SK-N-MC (cell line): ENCODE measurements around the gene IFIT1B.
"Not testable (repeated sequence)": the region's sequence is repeated elsewhere in the genome, so short reads cannot be mapped to it uniquely, and the experiment has no call there.

Source experiments
- DNase-seq: peaks from one replicate; pipeline ENCODE4 v3.0.0-alpha.2; 2011; ENCODE audit warnings: low read depth, low spot score
- H3K27ac ChIP-seq: fragments of 200-600 bp; sonication (generic); 2 replicates; pipeline ENCODE4 v1.5.1; 2016; ENCODE audit warnings: mixed run types
- H3K36me3 ChIP-seq: fragments of 200-600 bp; sonication (generic); 2 replicates; pipeline ENCODE4 v1.6.1; 2017; ENCODE audit warnings: antibody characterized with exemption, low read length, mixed read lengths; ENCODE audit not compliant: insufficient read depth
- H3K4me3 ChIP-seq: fragments of 200-600 bp; sonication (generic); 2 replicates; pipeline ENCODE4 v1.5.1; 2016
- H3K9ac ChIP-seq: fragments of 200-600 bp; sonication (generic); 2 replicates; pipeline ENCODE4 v1.8.0; 2017; ENCODE audit warnings: mixed run types, mixed read lengths; ENCODE audit not compliant: insufficient read length
- H3K9me3 ChIP-seq: fragments of 200-600 bp; sonication (generic); 2 replicates; pipeline ENCODE4 v1.6.1; 2017; ENCODE audit warnings: low read depth, mild to moderate bottlenecking, antibody characterized with exemption, low read length, moderate library complexity, mixed read lengths
- EZH2 ChIP-seq: fragments of 200-600 bp; sonication (generic); IDR thresholded peaks from one replicate; pipeline ENCODE4 v1.6.1; 2017; ENCODE audit warnings: antibody characterized with exemption
- FOXP2 ChIP-seq: optimal IDR thresholded peaks from 2 replicates; pipeline ENCODE3; 2011; ENCODE audit warnings: mild to moderate bottlenecking, moderate library complexity; ENCODE audit not compliant: insufficient read depth; ENCODE audit errors: extremely low read length, control extremely low read depth
- POLR2AphosphoS5 ChIP-seq: IDR thresholded peaks from 2 replicates; pipeline ENCODE4 v1.6.1; 2012; ENCODE audit warnings: mild to moderate bottlenecking, low read depth, low read length, borderline replicate concordance

IFIT1B gene

DNA sequence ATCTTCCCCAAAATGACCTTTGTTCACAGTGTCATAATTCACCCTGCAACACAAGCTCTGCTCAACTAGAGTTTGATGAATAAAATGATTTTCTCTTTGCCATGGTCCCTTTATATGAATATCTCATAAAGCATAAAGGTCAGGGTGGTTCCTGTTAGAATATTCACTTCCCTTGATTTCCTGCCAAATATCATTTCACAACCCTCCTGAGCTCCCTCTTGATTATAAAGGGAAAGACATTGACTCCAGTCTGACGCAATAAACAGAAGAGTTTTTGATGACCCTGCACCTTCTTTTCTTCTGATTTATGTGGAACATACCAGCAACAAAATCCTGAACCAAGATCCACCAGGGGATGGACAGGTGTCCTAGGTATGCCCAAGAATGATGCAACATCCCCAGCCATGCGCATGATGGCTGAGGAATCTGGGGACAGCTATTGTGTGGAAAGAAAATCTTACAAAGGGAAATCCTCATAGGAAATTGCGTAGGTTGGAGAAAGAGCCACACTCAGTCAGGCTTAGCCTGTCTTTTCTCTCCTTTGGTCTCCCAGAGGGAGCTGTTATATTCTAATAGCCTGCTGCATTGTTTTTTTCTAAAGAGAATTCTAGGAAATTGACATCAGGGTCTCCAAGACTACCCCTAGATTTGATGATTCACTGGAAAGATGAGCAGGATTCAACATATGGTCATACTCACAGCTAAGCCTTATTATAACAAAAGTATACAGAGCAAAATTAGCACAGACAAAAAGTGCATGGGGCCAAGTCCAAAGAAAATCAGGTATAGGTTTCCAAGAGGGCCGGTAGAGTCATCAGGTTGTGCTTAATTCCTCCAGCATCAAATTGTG is 31.2 kb upstream of the IFIT1B start:
- peak; percentile 52 for DNase-seq
- H3K9me3 ChIP-seq = no peaks in the 10 kb centered on the region
- TF ChIP-seq FOXP2 (no peak), EZH2 (no peak), POLR2AphosphoS5 (no peak)
- H3K4me3 ChIP-seq = peak overlapping the region; percentile 25; the same call in 1 of the 2 replicates
- no peak overlapping the region for H3K9ac ChIP-seq
- H3K27ac ChIP-seq = peak overlapping the region; percentile 82
- H3K36me3 ChIP-seq = no peaks in the 10 kb centered on the region

DNA sequence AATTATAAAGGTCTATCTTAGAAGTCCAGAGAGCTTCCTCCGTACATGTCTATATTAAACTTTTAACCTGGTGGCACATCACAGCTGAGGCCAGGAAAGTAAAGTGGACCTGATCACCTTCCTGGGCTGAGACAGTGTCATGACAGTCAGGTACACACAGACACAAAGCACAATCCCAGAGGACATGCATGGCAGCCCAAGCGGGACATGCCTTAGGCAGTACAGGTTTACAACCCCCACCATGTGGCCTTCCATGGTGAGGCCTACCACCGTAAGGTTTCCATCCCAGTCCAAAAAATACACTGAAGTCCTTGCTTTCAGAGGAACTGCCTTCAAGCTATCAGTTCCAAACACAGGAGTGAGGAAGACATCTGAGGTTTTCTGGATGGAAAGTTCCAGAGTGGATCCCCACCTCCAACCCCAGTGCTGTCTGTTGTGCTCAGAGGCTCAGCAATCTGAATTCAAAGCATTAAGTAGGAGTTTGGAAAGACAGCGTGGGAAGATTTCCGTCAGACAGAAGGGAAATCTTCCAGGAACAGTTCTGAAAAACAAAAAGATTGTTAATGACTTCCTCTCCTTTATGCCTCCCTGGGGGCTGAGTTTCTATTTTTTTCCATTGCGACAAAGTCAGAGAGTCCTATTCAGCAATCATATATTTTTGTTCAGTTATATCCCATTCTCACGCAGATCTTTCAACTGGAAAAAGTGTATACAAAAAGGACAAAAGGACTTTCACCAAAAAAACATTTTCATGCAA is 30.0 kb upstream of the IFIT1B start:
- Histone ChIP-seq H3K4me3 (no peak overlapping the region), H3K9ac (no peak overlapping the region), H3K27ac (no peak overlapping the region), H3K36me3 (no peaks in the 10 kb centered on the region), H3K9me3 (no peaks in the 10 kb centered on the region)
- DNase-seq = no peak
- no peak for TF ChIP-seq POLR2AphosphoS5
- no peak for TF ChIP-seq FOXP2
- no peak for TF ChIP-seq EZH2

DNA sequence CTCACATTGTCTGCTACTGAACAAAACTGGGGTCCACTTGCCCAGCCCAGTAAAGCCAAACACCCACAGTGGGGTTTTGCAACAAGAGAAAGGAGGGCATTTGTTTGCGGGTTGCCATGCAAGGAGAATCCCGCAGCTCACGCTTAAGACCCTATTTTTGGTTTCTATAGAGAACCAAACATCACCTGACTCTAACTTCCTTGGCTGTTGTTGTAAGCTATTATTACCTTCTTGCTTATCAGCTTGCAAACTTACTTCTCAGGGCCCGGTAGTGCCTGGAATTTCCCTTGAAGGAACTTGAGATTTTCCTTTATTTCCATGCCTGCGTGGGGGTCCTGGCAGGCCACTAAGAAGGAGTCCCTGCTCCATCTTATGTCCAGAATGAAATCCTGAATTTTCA is 29.4 kb upstream of the IFIT1B start:
- DNase-seq = no peak
- H3K27ac ChIP-seq = no peak overlapping the region
- H3K9me3 ChIP-seq = no peaks in the 10 kb centered on the region
- no peak overlapping the region for H3K4me3 ChIP-seq
- no peaks in the 10 kb centered on the region for H3K36me3 ChIP-seq
- no peak overlapping the region for H3K9ac ChIP-seq
- TF ChIP-seq FOXP2 = no peak

DNA sequence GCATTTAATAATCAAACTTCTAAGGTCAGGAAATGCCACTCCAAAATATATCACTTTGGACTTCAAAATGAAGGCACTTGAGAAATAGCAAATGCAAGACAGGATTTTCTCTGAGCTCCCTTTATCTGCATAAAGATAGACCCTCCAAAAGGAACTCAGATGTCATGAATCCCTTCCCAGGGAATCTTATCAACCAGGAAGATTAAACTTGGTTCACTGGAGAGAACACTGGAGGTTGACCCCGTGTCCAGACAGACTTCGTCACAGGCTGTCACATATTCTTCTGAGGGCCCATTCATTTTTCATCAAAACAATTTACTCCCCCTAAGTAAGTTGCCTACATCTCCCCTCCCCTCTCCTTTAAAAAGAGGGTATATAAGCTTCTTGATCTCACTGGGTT is 28.9 kb upstream of the IFIT1B start:
- H3K36me3 ChIP-seq = no peaks in the 10 kb centered on the region
- H3K9ac ChIP-seq = no peak overlapping the region
- no peak for TF ChIP-seq FOXP2
- no peak for TF ChIP-seq EZH2
- TF ChIP-seq POLR2AphosphoS5 = no peak
- no peak for DNase-seq
- H3K4me3 ChIP-seq = no peak overlapping the region
- H3K27ac ChIP-seq = no peak overlapping the region
- no peaks in the 10 kb centered on the region for H3K9me3 ChIP-seq

DNA sequence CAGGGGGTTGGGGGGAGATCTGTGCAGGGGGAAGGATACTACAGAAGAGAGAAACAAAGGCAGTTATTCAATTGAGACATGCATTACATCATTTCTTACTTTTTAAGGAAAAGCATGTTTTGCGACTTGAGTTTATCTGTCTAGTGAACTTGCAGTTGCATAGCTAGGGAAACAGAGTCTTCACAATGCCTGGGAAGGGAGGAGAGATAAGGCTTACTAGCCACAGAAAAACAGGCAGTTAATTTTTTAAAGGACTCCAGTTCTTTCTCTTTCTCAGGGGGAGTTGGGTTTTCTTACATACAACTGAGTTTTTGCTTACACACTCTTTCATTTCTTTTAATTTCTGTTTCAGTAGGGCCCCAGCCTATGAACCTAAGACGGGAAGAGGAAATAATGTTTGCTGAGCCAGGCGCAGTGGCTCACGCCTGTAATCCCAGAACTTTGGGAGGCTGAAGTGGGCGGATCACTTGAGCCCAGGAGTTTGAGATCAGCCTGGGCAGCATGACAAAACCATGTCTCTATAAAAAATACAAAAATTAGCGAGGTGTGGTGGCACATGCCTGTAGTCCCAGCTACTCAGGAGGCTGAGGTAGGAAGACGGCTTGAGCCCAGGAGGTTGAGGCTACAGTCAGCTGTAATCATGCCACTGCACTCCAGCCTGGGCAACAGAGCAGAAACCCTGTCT is 27.1 kb upstream of the IFIT1B start:
- H3K36me3 ChIP-seq, H3K4me3 ChIP-seq, DNase-seq, H3K9me3 ChIP-seq: not testable (repeated sequence)
- H3K9ac ChIP-seq = peak overlapping the region; percentile 26
- peak overlapping the region; percentile 91 for H3K27ac ChIP-seq

DNA sequence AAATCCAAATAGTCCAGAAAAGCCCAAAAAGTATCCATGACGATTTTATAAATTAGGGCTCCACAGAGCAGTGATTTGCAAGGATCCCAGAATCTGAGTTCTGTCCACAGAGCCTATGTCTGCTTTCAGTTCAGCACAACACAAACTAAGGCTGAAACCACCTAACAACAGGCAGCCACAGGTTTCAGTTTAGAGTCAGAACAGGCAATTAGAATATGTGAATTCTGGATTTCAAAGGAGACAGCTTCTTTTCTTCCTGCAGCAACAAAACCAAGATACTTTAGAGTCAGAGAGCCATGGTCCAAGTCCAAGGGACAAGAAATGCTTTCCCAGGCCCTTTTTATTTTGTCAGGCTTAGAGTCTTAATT is 26.5 kb upstream of the IFIT1B start:
- H3K27ac ChIP-seq = peak overlapping the region; percentile 91

DNA sequence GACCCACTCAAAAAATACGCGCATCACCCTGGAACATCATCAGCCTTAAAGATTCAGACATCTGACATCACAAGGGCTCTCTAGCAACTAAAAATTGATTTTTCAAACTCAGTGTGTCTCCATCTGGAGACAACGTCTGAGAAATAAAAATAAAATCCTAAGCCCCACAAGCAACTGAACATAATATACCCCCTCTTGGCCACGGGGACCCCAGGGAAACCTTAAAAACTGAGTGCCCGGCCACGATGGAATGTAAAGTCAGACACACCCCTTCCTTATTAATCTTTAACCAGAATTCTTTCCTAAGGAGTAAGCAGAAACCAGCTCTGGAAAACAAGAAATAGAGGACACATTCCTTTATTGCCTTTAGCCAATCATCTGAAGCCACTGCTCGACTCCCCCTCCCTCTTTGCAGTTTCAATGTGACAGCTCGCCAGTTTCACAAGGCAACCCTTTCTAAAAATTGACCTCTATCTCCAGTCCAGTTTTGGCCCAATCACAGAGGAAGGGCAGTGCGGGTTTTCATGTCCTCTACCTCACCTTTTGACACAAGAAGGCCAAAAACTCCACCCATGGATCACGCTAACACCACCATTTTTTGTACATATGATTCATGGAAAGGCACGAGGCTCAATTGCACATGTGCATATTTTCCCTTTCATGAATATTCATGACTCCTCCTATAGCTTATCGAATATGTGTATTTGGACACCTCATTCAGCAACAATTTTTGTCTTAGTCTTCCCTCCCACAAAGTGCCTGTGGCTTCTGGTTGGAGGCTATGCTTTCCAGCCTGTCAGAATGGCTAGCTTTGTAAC is 25.9 kb upstream of the IFIT1B start:
- TF ChIP-seq FOXP2 = no peak
- TF ChIP-seq EZH2 = no peak
- TF ChIP-seq POLR2AphosphoS5 = no peak
- peak overlapping the region; percentile 33 for H3K9ac ChIP-seq

More for the DNA sequence above, 26.5 kb upstream of the IFIT1B start:
- TF ChIP-seq POLR2AphosphoS5 = no peak
- no peak for TF ChIP-seq FOXP2
- TF ChIP-seq EZH2 = no peak
- Histone ChIP-seq H3K9ac (peak overlapping the region; percentile 33), H3K36me3 (no peaks in the 10 kb centered on the region), H3K9me3 (no peaks in the 10 kb centered on the region), H3K4me3 (peak overlapping the region; percentile 30; the same call in 1 of the 2 replicates)
- DNase-seq = no peak

DNA sequence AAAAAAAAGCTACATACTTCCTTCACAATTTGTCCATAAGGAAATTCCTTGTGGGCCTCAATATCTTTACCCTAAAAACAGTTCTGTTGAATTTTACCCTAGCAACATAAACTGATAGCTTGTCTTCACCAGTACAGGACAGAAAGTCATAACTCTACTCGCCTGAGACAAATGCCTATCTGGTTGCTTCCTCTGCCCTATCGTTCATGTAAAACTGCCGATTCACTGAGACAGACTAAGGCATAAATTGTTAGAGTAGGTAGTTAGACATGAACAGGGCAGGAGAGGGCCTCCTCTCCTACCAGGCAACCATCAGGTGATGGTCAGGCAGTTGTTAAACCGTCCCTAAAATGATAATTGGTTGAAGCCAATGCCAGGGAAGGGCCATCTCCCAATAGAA is 25.1 kb upstream of the IFIT1B start:
- Histone ChIP-seq H3K9ac (no peak overlapping the region), H3K36me3 (no peaks in the 10 kb centered on the region), H3K9me3 (no peaks in the 10 kb centered on the region), H3K27ac (peak overlapping the region; percentile 91; the same call in 1 of the 2 replicates), H3K4me3 (no peak overlapping the region)
- TF ChIP-seq POLR2AphosphoS5 (no peak), EZH2 (no peak), FOXP2 (no peak)
- no peak for DNase-seq

More for the DNA sequence above, 25.9 kb upstream of the IFIT1B start:
- no peaks in the 10 kb centered on the region for H3K9me3 ChIP-seq
- no peak for DNase-seq
- peak overlapping the region; percentile 91 for H3K27ac ChIP-seq
- no peaks in the 10 kb centered on the region for H3K36me3 ChIP-seq
- H3K4me3 ChIP-seq = peak overlapping the region; percentile 30; the same call in 1 of the 2 replicates
